ENCODE results near the gene PATJ. TPM values are rescaled to one million over a fixed set of nuclear protein-coding genes. Genes with fewer than 3 reads are reported as not detected.
A peak's percentile ranks its signal among the peaks of the same experiment; 100 is the strongest.

PATJ gene
- total RNA-seq, 1 experiment from 2014 or later = 57.9 TPM

- TF ChIP-seq AFF4 (CRISPR knock-in tag; IDR thresholded peaks at IDR 0.05; ENCODE audit: borderline replicate concordance) (peak; percentile 91; the same call in 1 of the 2 replicates), ARID4B (CRISPR knock-in tag; IDR thresholded peaks at IDR 0.05; ENCODE audit: borderline replicate concordance) (peak; percentile 85), ATF2 (CRISPR knock-in tag; IDR thresholded peaks at IDR 0.05; ENCODE audit: borderline replicate concordance, low read depth) (peak; percentile 39; the same call in 1 of the 2 replicates), CBFB (CRISPR knock-in tag; IDR thresholded peaks at IDR 0.05; ENCODE audit: low read depth) (0 out of 2 replicates have a peak, but pooled peaks have one; percentile 24), ZNF219 (CRISPR knock-in tag; IDR thresholded peaks at IDR 0.05; ENCODE audit: borderline replicate concordance) (no peak), FOXP1 (CRISPR knock-in tag; IDR thresholded peaks at IDR 0.05; ENCODE audit: borderline replicate concordance) (peak; percentile 79), ETV6 (CRISPR knock-in tag; IDR thresholded peaks at IDR 0.05) (no peak), PRDM15 (CRISPR knock-in tag; IDR thresholded peaks at IDR 0.05) (no peak), SMAD4 (CRISPR knock-in tag; IDR thresholded peaks at IDR 0.05) (peak; percentile 61; the same call in 1 of the 2 replicates), ZMAT4 (CRISPR knock-in tag; IDR thresholded peaks at IDR 0.05) (peak; percentile 70; the same call in 1 of the 2 replicates)
- TF ChIP-seq, protein P1, sequence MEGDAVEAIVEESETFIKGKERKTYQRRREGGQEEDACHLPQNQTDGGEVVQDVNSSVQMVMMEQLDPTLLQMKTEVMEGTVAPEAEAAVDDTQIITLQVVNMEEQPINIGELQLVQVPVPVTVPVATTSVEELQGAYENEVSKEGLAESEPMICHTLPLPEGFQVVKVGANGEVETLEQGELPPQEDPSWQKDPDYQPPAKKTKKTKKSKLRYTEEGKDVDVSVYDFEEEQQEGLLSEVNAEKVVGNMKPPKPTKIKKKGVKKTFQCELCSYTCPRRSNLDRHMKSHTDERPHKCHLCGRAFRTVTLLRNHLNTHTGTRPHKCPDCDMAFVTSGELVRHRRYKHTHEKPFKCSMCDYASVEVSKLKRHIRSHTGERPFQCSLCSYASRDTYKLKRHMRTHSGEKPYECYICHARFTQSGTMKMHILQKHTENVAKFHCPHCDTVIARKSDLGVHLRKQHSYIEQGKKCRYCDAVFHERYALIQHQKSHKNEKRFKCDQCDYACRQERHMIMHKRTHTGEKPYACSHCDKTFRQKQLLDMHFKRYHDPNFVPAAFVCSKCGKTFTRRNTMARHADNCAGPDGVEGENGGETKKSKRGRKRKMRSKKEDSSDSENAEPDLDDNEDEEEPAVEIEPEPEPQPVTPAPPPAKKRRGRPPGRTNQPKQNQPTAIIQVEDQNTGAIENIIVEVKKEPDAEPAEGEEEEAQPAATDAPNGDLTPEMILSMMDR (IDR thresholded peaks at IDR 0.05) = no peak
- TF ChIP-seq, protein P2, sequence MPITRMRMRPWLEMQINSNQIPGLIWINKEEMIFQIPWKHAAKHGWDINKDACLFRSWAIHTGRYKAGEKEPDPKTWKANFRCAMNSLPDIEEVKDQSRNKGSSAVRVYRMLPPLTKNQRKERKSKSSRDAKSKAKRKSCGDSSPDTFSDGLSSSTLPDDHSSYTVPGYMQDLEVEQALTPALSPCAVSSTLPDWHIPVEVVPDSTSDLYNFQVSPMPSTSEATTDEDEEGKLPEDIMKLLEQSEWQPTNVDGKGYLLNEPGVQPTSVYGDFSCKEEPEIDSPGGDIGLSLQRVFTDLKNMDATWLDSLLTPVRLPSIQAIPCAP (CRISPR knock-in tag; IDR thresholded peaks at IDR 0.05) = no peak
- TF ChIP-seq, protein P3, sequence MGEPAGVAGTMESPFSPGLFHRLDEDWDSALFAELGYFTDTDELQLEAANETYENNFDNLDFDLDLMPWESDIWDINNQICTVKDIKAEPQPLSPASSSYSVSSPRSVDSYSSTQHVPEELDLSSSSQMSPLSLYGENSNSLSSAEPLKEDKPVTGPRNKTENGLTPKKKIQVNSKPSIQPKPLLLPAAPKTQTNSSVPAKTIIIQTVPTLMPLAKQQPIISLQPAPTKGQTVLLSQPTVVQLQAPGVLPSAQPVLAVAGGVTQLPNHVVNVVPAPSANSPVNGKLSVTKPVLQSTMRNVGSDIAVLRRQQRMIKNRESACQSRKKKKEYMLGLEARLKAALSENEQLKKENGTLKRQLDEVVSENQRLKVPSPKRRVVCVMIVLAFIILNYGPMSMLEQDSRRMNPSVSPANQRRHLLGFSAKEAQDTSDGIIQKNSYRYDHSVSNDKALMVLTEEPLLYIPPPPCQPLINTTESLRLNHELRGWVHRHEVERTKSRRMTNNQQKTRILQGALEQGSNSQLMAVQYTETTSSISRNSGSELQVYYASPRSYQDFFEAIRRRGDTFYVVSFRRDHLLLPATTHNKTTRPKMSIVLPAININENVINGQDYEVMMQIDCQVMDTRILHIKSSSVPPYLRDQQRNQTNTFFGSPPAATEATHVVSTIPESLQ (CRISPR knock-in tag; IDR thresholded peaks at IDR 0.05) = no peak
- TF ChIP-seq, protein P4, sequence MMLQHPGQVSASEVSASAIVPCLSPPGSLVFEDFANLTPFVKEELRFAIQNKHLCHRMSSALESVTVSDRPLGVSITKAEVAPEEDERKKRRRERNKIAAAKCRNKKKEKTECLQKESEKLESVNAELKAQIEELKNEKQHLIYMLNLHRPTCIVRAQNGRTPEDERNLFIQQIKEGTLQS (CRISPR knock-in tag; conservative IDR thresholded peaks at IDR 0.05) = 0 out of 2 replicates have a peak, but pooled peaks have one; percentile 53
- TF ChIP-seq, protein P5, sequence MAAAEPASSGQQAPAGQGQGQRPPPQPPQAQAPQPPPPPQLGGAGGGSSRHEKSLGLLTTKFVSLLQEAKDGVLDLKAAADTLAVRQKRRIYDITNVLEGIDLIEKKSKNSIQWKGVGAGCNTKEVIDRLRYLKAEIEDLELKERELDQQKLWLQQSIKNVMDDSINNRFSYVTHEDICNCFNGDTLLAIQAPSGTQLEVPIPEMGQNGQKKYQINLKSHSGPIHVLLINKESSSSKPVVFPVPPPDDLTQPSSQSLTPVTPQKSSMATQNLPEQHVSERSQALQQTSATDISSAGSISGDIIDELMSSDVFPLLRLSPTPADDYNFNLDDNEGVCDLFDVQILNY (CRISPR knock-in tag; IDR thresholded peaks at IDR 0.05) = peak; percentile 76; the same call in 1 of the 2 replicates
These were observed 452.6 kb downstream of the PATJ start, which contains the start of gene L1TD1 (continued) for GRCh38 chr1:62194651-62195544.

Measured in WTC11 (cell line).